Lung microvascular endothelial cell (primary cell): ENCODE data around the gene NUBP2. TPM values are rescaled to one million over a fixed set of nuclear protein-coding genes. Genes with fewer than 3 reads are reported as not detected.

ENCODE experiments used
- DNase-seq, 2 donors: peaks; one replicate each; pipeline versions ENCODE4 v3.0.0 to v3.0.0-alpha.2; 2010; ENCODE audit warnings: low read depth in 2 of 2
- total RNA-seq: library from RNA; depleted of rRNA; stranded (reverse); fragments of >200 nt; gene quantifications from 2 replicates; pipeline ENCODE4 v1.2.1, GENCODE V29; 2014

The NUBP2 gene
- total RNA-seq = 56.7 and 57.3 TPM in 2 replicates

GRCh38 chr16:1782408-1783264, at the start of gene NUBP2, which contains the start of gene SPSB3:
Gene NUBP2 (plus strand): TSS chr16:1782960. CDS start chr16:1783021, 61 bp downstream.
Gene SPSB3 (minus strand): TSS chr16:1782571. CDS start chr16:1781483, 1,088 bp downstream.
- peak; percentile 100 for DNase-seq

DNA sequence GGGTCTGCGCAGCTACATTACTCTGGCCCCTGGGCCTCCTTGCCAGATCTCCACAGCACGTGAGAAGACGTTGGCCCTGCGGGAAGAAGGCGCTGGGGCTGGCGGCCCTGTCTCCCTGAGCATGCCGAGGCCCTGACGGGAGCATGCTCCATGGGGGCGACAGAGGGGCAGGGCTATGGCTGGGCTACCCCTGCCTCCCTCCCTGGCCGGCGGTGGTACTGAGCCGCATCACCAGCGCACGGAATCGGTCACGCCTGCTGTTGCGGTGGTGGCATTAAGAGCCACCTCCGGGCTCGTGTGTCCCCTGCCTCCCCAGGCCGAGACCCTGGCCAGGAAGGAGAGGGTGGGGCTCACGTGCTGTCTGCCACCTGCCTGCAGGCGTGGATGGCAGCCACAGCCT, 48.6 kb upstream of the NUBP2 start:
- no peak for DNase-seq

DNA sequence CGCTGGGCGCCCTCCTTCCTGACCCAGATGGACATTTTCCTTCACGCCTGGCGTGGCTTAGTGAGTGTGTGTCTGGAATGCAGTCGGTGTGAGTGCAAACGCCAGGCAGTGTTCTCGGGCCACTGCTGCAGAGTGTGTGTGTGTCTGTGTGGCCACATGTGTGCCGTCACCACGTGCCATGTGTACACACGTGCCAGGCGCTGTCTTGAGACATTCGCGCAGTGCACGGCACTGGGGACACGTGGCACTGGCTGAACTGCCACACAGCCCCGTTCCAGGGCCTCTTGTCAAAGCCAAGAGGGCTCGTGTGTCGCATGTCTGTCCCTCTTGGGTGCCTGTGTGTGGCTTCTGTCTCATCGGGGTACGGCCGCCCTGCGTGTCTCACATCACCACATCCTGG, 47.9 kb upstream of the NUBP2 start:
- no peak for DNase-seq

DNA sequence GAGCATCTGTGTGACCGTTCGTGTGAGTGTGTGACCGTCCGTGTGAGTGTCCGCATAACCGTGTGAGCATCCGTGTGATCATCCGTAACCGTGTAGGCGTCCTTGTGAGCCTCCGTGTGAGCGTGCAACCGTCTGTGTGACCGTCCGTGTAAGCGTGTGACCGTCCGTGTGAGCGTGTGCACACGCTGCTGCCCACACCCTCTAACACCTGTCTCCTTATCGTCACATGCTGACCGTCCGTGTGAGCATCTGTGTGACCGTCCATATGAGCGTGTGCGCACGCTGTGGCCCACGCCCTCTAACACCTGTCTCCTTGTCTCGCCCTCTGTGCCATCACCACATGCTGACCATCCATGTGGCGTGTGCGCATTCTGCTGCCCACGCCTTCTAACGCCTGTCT, 42.5 kb upstream of the NUBP2 start:
- no peak for DNase-seq

DNA sequence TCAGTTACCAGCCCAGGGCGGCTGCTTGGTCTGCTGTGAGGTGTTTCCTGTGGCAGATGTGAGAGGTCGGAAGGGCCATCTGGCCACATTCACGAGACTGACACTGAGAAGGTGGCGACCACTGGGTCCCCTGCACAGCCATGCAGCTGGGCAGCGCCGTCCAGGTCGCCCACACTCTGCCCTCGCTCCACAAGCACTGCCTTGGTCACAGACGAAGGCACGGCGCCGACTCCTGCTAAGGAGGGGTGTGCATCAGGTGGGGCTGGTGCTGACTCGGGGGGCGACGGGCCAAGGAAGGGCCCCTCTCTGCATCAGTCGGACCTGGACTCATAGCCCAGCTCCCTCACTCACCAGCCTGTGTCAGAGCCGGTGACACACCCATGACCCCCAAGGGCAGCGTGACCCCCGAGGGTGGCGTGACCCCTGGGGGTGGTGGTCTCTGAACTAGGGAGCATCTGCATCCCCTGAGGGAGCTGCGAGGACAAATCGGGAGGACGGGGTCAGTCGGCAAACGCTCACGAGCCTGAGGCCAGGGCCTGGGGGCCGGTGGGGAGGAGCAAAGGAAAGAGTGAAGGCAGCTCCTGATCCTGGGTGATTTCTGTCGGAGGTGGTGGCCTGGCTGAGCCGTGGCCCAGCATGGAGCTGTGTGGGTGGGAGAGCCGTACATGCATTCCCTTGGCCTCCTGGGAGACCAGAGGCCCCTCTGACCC, 41.8 kb upstream of the NUBP2 start:
- no peak for DNase-seq

DNA sequence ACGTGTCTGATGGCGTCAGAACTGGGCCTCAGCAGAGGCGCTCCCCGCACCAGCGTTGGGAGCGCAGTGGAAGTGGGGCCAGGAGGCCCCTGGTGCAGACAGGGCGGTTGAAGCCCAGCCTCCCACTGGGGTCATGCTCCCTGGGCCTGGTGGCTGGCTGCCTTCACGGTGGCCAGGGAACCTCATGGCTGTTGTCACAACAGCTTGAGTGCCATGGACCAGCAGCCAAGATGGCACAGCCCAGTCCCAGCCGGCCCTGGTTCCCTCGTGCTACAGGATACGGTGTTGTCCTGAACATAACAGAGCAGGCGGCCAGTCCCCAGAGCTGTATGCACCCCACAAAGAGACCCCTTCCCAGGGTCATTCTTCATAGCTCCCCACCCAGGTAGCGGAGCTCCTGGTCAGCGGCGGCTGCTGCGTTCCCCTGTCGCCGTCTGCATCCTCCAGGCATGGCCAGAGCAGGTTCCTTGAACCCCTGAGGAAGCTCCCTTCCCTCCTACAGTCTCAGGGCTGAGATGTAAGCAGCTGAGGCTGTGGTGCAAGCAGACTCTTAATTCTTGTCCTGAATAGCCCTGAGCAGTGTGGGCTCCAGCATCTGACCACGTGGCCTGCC, 41.1 kb upstream of the NUBP2 start:
- DNase-seq = no peak

DNA sequence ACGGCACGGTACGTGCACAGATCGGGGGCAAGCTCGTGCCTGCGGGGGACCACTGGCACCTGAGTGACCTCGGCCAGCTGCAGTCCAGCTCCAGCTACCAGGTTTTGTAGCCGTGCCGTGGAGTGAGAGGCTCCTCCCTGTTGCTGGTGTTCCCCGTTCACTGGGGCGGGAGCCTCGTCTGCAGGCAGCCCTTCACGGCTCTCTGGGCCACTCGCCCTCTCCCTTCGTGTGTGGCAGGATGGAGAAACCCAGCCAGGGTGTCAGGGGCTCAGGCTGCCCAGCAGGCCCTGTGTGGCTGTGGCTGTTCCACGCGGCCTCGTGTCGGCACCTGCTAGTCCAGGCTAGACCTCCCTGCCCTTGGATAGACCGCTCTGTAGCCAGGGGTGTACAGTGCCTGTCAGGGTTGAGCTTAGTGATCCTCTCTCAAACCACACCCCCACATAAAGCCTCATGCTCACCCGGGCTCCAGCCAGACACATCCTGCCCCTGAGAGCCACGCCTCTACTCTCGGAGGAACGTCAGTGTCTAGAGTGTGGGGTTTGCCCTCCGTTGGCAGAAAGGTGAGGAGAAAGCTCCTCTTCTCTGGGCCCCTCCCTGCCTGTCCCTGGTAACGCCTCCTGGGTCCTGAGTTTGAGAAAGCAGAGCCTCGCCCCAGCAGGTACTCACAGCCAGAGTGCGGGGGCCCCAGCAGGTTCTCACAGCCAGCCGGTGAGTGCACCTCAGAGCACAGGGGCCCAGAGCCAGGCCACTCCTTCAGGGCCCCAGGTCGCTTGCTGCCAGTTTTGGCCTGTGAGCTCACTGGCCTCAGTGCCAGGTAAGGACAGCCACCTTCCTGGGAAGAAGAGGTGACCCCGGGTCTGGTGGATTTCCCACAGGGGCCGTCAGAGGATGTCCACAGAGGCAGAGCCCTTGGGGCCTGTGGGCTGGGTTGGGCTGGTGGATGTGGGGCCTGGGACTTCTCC, 39.1 kb upstream of the NUBP2 start:
- DNase-seq = no peak

GRCh38 chr16:1744338-1744840, 38.4 kb upstream of the NUBP2 start:
- no peak for DNase-seq

- DNase-seq = no peak
Measured at GRCh38 chr16:1745181-1745899, 37.4 kb upstream of the NUBP2 start.

DNA sequence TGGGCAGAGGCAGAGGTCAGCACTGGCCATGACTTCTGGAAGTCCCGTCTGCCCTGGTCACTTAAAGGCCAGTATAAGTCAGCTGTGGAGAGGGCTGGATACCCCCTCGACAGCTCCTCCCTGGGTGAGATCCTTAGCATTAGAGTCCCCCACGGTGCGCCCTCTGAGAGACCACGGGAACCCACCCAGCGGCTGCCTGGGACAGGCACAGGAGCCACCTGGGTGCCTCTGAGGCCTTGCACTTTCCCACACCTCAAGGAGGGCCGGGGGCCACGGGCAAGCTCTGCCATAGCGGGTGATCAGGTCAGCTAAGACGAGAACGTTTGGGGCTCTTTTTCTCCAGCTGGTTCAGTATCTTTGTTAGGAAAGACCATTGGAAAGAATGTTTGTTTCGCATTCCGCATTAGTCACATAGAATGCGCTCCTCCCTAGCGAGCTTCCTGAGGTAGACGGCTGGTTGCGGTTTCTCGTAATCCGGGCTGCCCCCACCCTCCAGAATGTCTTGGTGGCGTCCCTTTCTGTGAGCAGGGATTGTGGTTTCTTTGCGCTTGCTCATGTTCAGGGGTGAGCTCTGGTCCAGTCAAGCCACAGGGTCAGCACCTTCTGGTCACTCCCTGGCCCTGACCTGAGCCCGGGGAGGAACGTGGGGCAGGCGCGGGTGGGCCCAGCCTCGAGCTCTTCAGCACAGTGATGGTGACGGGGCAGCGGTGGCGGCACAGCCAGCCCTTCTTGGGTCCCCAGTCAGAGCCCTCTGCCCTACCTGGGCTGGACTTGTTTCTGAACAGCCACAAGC, 36.7 kb upstream of the NUBP2 start:
- DNase-seq = no peak

GRCh38 chr16:1746693-1747195, 36.0 kb upstream of the NUBP2 start:
- no peak for DNase-seq

DNA sequence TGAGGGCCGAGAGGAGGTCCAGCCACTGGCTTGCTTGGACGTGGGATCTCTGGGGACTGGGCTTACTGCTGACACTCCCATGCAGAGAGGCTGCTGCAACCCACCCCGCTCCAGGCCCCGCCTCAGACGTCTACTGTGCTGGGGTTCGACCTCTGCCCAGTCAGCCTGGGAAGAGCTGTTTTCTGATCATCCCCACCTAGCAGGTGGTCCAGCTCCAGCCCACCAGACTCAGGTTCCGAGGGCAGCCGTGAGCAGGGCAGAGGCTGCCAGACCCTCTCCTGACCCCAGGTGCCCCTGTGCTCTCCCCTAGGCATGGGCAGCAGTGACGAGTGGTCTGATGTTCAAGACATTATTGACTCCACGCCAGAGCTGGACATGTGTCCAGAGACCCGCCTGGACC, 34.8 kb upstream of the NUBP2 start:
- DNase-seq = no peak

GRCh38 chr16:1749152-1750117, 33.3 kb upstream of the NUBP2 start:
- no peak for DNase-seq

DNA sequence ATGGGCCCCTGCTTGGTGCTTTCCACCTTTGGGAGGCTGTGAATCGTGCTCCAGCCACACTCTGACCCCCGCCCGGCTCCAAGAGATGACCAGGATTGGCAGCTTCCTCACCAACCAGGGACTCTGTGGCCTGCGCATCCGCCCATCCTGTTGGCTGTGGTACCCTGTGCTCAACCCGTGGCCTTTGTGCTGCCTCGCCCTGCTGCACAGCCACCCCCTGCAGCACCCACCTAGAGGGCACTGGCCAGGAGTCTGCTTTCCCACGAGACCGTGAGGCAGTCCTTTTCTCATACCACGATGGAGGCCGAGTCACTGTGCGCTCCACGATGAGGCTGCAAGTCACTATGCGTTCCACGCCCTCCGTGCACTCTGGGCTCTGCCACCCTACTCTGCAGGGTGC, 30.8 kb upstream of the NUBP2 start:
- no peak for DNase-seq

GRCh38 chr16:1752853-1753252, 29.9 kb upstream of the NUBP2 start:
- no peak for DNase-seq

DNA sequence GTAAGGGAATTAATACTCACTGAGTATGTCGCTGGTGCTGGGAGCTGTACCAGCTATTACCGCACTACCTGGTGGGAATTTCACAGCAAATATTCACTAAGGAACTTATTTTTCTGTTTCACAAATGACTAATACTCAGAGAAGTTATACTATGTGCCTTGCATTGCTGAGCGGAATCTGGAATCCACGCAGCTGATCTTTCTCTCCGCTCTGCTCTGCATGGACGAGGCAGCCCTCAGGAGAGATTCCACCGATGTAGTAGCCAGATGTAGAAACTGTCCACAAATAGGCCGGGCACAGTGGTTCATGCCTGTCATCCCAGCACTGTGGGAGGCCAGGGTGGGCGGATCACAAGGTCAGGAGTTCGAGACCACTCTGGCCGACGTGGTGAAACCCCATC, 28.6 kb upstream of the NUBP2 start:
- DNase-seq = no peak

GRCh38 chr16:1757714-1758461, 24.9 kb upstream of the NUBP2 start:
- DNase-seq = no peak
